Measurements from ENCODE around the gene SSTR5.

The SSTR5 gene

DNA sequence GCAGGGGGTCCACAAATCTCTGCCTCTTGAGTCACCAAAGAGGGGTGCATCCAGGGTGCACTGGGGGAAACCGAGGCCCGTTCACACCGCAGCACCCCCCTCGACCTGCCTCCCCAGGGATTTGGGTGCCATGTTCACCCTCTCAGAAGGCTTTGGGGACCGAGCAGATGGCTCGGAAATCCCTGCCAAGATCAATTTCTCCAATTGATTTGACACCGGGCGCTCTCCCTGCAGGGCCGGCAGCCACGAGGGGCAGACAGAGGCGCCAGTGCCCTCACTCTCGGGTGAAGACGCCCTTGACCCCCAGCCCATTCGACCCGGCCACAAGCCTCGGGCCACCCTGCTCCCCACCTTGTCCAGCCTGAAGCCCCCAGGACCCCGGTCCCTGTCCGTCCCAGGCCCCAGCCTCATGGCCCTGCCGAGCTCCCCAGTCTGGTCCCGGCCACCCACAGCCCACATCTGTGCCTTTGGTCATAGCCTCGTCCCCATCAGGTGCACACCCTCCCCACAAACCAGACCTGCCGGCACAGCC lies 9.3 kb downstream of the SSTR5 start:
- Histone ChIP-seq H2AFZ (ENCODE audit: low read length) (no peak overlapping the region), H3K4me2 (ENCODE audit: low read depth, low read length) (no peak overlapping the region), H3K27me3 (replicated peaks; ENCODE audit: insufficient read depth, low read length) (peaks cover 95% of the 10 kb centered on the region), H3K9ac (ENCODE audit: low read length) (no peak overlapping the region), H3K4me3 (ENCODE audit: low read length) (no peak overlapping the region), H3K9me3 (replicated peaks; ENCODE audit: insufficient read depth, low read length) (no peaks in the 10 kb centered on the region), H3K79me2 (ENCODE audit: low read length) (no peaks in the 10 kb centered on the region), H3F3A (ENCODE audit: insufficient read depth, low read length) (no peaks in the 10 kb centered on the region), H3K27ac (ENCODE audit: low read length) (no peak overlapping the region), H3K9me2 (replicated peaks; ENCODE audit: insufficient read depth, low read length) (no peaks in the 10 kb centered on the region), H3K36me3 (replicated peaks; ENCODE audit: insufficient read depth, low read length) (no peaks in the 10 kb centered on the region), H4K20me1 (ENCODE audit: insufficient read depth, low read length) (no peaks in the 10 kb centered on the region), H3K4me1 (ENCODE audit: low read length) (no peaks in the 10 kb centered on the region)
- no peak for DNase-seq
- no peak for TF ChIP-seq EZH2phosphoT487 (IDR thresholded peaks at IDR 0.05; ENCODE audit: low read length)
- TF ChIP-seq, protein P1, sequence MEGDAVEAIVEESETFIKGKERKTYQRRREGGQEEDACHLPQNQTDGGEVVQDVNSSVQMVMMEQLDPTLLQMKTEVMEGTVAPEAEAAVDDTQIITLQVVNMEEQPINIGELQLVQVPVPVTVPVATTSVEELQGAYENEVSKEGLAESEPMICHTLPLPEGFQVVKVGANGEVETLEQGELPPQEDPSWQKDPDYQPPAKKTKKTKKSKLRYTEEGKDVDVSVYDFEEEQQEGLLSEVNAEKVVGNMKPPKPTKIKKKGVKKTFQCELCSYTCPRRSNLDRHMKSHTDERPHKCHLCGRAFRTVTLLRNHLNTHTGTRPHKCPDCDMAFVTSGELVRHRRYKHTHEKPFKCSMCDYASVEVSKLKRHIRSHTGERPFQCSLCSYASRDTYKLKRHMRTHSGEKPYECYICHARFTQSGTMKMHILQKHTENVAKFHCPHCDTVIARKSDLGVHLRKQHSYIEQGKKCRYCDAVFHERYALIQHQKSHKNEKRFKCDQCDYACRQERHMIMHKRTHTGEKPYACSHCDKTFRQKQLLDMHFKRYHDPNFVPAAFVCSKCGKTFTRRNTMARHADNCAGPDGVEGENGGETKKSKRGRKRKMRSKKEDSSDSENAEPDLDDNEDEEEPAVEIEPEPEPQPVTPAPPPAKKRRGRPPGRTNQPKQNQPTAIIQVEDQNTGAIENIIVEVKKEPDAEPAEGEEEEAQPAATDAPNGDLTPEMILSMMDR (IDR thresholded peaks at IDR 0.05; ENCODE audit: low read length) = no peak
- no peak for TF ChIP-seq EZH2 (optimal IDR thresholded peaks at IDR 0.05; ENCODE audit: low read depth, low read length)

DNA sequence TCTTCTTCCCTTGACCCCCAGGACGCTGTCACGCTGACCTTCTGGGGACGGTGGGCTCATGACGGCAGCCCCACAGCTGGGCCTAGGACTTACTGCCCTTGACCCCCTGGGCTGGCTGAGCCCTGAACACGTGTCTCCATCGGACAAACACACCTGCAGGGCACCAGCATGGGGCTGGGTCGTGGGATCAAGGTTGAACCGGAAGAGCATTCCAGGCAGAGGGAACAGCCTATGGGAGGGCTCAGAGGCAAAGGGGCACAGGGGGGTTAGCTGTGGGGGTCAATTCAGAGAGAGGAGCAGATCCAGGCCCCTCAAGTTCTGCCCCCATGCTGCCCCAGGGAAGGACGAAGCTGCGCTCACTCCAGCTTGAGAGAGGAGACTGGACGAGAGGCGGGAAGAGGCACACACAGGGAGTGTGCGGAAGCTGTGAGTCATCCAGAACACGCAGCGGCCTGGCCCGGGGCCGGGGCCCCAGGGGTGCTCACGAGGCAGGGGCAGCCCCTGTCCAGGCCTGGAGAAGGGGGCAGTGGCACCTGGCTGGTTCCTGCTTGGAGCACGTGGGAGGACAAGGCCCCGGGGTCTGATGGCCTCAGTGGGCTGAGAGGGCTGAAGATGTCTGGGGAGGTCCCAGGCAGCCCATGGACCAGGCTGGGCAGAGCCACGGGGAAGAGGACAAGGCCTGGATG lies 9.9 kb downstream of the SSTR5 start:
- Histone ChIP-seq H3K9me2 (replicated peaks; ENCODE audit: insufficient read depth, low read length) (no peaks in the 10 kb centered on the region), H3K36me3 (replicated peaks; ENCODE audit: insufficient read depth, low read length) (no peaks in the 10 kb centered on the region), H3K27ac (ENCODE audit: low read length) (no peak overlapping the region), H3K4me2 (ENCODE audit: low read depth, low read length) (no peak overlapping the region), H3K27me3 (replicated peaks; ENCODE audit: insufficient read depth, low read length) (peaks cover 94% of the 10 kb centered on the region), H2AFZ (ENCODE audit: low read length) (no peak overlapping the region), H3K4me1 (ENCODE audit: low read length) (no peaks in the 10 kb centered on the region), H4K20me1 (ENCODE audit: insufficient read depth, low read length) (no peaks in the 10 kb centered on the region), H3K79me2 (ENCODE audit: low read length) (no peaks in the 10 kb centered on the region), H3K9me3 (replicated peaks; ENCODE audit: insufficient read depth, low read length) (no peaks in the 10 kb centered on the region), H3K4me3 (ENCODE audit: low read length) (no peak overlapping the region), H3F3A (ENCODE audit: insufficient read depth, low read length) (no peaks in the 10 kb centered on the region), H3K9ac (ENCODE audit: low read length) (no peak overlapping the region)
- TF ChIP-seq EZH2 (optimal IDR thresholded peaks at IDR 0.05; ENCODE audit: low read depth, low read length) (no peak), EZH2phosphoT487 (IDR thresholded peaks at IDR 0.05; ENCODE audit: low read length) (no peak)
- TF ChIP-seq, protein P1 (IDR thresholded peaks at IDR 0.05; ENCODE audit: low read length) = no peak
- no peak for DNase-seq

DNA sequence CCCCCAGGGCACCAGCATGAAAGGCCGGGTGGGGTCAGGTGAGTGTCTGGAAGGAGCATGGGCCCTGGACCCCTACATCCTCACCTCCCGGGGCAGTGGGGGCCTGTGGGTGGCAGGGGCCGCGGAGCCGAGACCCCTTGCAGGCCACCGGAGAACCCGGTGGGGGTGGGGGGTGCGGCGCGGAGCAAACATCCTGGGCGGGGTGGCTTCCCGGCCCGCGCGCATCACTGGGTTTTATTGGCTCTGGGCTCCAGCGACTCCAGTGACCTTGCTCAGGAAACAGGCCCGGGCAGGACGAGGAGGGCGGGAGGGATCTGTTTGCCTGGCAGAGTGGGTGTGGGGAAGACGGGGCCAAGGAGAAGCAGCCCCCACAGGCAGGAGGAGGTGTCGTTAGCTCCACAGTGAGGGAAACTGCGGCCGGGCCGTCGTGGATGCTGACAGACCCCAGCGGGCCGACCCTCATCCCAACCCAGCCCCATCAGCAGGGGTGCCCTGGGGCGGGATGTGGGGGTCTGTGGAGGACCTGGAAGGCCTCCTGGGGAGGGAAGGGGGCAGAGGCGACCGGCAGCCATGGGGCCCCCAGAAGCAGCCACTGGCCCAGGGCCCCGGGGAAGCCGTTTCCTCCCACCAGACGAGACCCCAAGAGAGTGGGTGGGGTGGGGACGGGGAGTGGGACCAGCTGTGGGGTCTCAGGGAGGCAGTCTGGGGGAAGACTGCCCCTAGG lies 10.6 kb downstream of the SSTR5 start:
- no peak overlapping the region for H3K4me3 ChIP-seq (ENCODE audit: low read length)
- H3K36me3 ChIP-seq (replicated peaks; ENCODE audit: insufficient read depth, low read length) = no peaks in the 10 kb centered on the region
- no peak overlapping the region for H2AFZ ChIP-seq (ENCODE audit: low read length)
- no peaks in the 10 kb centered on the region for H3K4me1 ChIP-seq (ENCODE audit: low read length)
- peaks cover 95% of the 10 kb centered on the region for H3K27me3 ChIP-seq (replicated peaks; ENCODE audit: insufficient read depth, low read length)
- H3K9me3 ChIP-seq (replicated peaks; ENCODE audit: insufficient read depth, low read length) = no peaks in the 10 kb centered on the region
- H3F3A ChIP-seq (ENCODE audit: insufficient read depth, low read length) = no peaks in the 10 kb centered on the region
- DNase-seq = no peak
- H3K27ac ChIP-seq (ENCODE audit: low read length) = no peak overlapping the region
- no peak overlapping the region for H3K9ac ChIP-seq (ENCODE audit: low read length)
- H4K20me1 ChIP-seq (ENCODE audit: insufficient read depth, low read length) = no peaks in the 10 kb centered on the region
- no peak for TF ChIP-seq EZH2phosphoT487 (IDR thresholded peaks at IDR 0.05; ENCODE audit: low read length)
- TF ChIP-seq, protein P1 (IDR thresholded peaks at IDR 0.05; ENCODE audit: low read length) = no peak
- no peak for TF ChIP-seq EZH2 (optimal IDR thresholded peaks at IDR 0.05; ENCODE audit: low read depth, low read length)
- no peak overlapping the region for H3K4me2 ChIP-seq (ENCODE audit: low read depth, low read length)
- H3K9me2 ChIP-seq (replicated peaks; ENCODE audit: insufficient read depth, low read length) = no peaks in the 10 kb centered on the region
- no peaks in the 10 kb centered on the region for H3K79me2 ChIP-seq (ENCODE audit: low read length)
